Smooth muscle cell (in vitro differentiated cells): Measurements from ENCODE around the gene FOXP1. TPM values are rescaled to one million over a fixed set of nuclear protein-coding genes. Genes with fewer than 3 reads are reported as not detected.

Experiments used
- DNase-seq: peaks from one replicate; lab custom pipeline; 2025; ENCODE audit not compliant: unreplicated experiment; lab: John Stamatoyannopoulos, UW
- H2AFZ ChIP-seq: fragments of 200-600 bp; sonication (generic); 2 replicates; pipeline ENCODE4 v1.6.0; 2016; ENCODE audit warnings: antibody characterized with exemption, low read depth, mild to moderate bottlenecking
- H3F3A ChIP-seq: fragments of 200-600 bp; sonication (generic); 2 replicates; pipeline ENCODE4 v1.6.0; 2017; ENCODE audit warnings: antibody characterized with exemption, low read depth
- H3K27ac ChIP-seq: fragments of 200-600 bp; sonication (generic); 2 replicates; pipeline ENCODE4 v1.5.1; 2016; ENCODE audit warnings: low read depth, mild to moderate bottlenecking
- H3K27me3 ChIP-seq: fragments of 200-600 bp; sonication (generic); 2 replicates; pipeline ENCODE4 v1.6.1; 2016; ENCODE audit warnings: low read depth, mild to moderate bottlenecking
- H3K36me3 ChIP-seq: fragments of 200-600 bp; sonication (generic); 2 replicates; pipeline ENCODE4 v1.5.1; 2016; ENCODE audit warnings: low read depth
- H3K4me1 ChIP-seq: fragments of 200-600 bp; sonication (generic); 2 replicates; pipeline ENCODE4 v1.5.1; 2016; ENCODE audit warnings: low read depth
- H3K4me2 ChIP-seq: fragments of 200-600 bp; sonication (generic); 2 replicates; pipeline ENCODE4 v1.6.0; 2016; ENCODE audit warnings: mild to moderate bottlenecking
- H3K4me3 ChIP-seq: fragments of 200-600 bp; sonication (generic); 2 replicates; pipeline ENCODE4 v1.5.1; 2016; ENCODE audit warnings: mild to moderate bottlenecking
- H3K79me2 ChIP-seq: fragments of 200-600 bp; sonication (generic); 2 replicates; pipeline ENCODE4 v1.6.0; 2016; ENCODE audit warnings: low read depth, mild to moderate bottlenecking
- H3K9ac ChIP-seq: fragments of 200-600 bp; sonication (generic); 2 replicates; pipeline ENCODE4 v1.6.0; 2016; ENCODE audit warnings: low read depth
- H3K9me3 ChIP-seq: fragments of 200-600 bp; sonication (generic); replicated peaks from 2 replicates; pipeline ENCODE4 v1.5.1; 2016; ENCODE audit warnings: low read depth
- H4K20me1 ChIP-seq: fragments of 200-600 bp; sonication (generic); 2 replicates; pipeline ENCODE4 v1.6.0; 2016; ENCODE audit warnings: low read depth
- CTCF ChIP-seq: fragments of 200-600 bp; sonication (generic); IDR thresholded peaks from 2 replicates; pipeline ENCODE4 v1.5.1; 2017; ENCODE audit warnings: borderline replicate concordance, mild to moderate bottlenecking, antibody characterized with exemption; ENCODE audit not compliant: insufficient read depth, poor library complexity, severe bottlenecking
- WGBS: methylation state at CpG from one replicate; pipeline ENCODE4 v1.1.7; 2016; ENCODE audit warnings: low lambda C conversion rate; 5-methylcytosine and 5-hydroxymethylcytosine counted together
- polyA plus RNA-seq: library from polyadenylated mRNA; unstranded; fragments of >200 nt; fragmentation: Nextera tagmentation; extraction: Ambion mirVana; gene quantifications from 2 replicates; pipeline ENCODE4 v1.2.1, GENCODE V29; 2016
- total RNA-seq: library from RNA; depleted of rRNA; stranded (reverse); fragments of >200 nt; gene quantifications from 2 replicates; pipeline ENCODE4 v1.2.3, GENCODE V29; 2014

FOXP1 gene
- total and polyA plus RNA-seq, 2 experiments from 2014 or later = 40.9 to 68.0 TPM

- H3K9ac ChIP-seq = peak overlapping the region; percentile 76
- no peaks in the 10 kb centered on the region for H3K9me3 ChIP-seq
- H3K4me2 ChIP-seq = peak overlapping the region; percentile 80
- H3K4me3 ChIP-seq = peak overlapping the region; percentile 23
- no peak for DNase-seq
- no peak overlapping the region for H2AFZ ChIP-seq
- no peaks in the 10 kb centered on the region for H4K20me1 ChIP-seq
- no peaks in the 10 kb centered on the region for H3K36me3 ChIP-seq
- WGBS = 39% methylated on average over 8 of the region's 8 CpGs
- H3K27me3 ChIP-seq = no peaks in the 10 kb centered on the region
- H3K79me2 ChIP-seq = peaks cover 5% of the 10 kb centered on the region
- no peak for TF ChIP-seq CTCF
- H3K4me1 ChIP-seq = peaks cover 5% of the 10 kb centered on the region
- peaks cover 6% of the 10 kb centered on the region for H3F3A ChIP-seq
- H3K27ac ChIP-seq = peak overlapping the region; percentile 89
Observed at GRCh38 chr3:71109241-71109976, 474.1 kb downstream of the FOXP1 start.

- WGBS = 93% methylated on average over 3 of the region's 3 CpGs
- H3K4me1 ChIP-seq = peaks cover 5% of the 10 kb centered on the region
- peaks cover 11% of the 10 kb centered on the region for H3F3A ChIP-seq
- H3K4me3 ChIP-seq = no peak overlapping the region
- no peaks in the 10 kb centered on the region for H3K27me3 ChIP-seq
- H4K20me1 ChIP-seq = no peaks in the 10 kb centered on the region
- no peak overlapping the region for H3K4me2 ChIP-seq
- H2AFZ ChIP-seq = no peak overlapping the region
- no peaks in the 10 kb centered on the region for H3K9me3 ChIP-seq
- H3K36me3 ChIP-seq = no peaks in the 10 kb centered on the region
- H3K9ac ChIP-seq = no peak overlapping the region
- TF ChIP-seq CTCF = no peak
- H3K79me2 ChIP-seq = peaks cover 5% of the 10 kb centered on the region
- no peak overlapping the region for H3K27ac ChIP-seq
- no peak for DNase-seq
Observed at GRCh38 chr3:71107926-71108325, 475.6 kb downstream of the FOXP1 start.

- no peaks in the 10 kb centered on the region for H3K27me3 ChIP-seq
- H3K9me3 ChIP-seq = no peaks in the 10 kb centered on the region
- no peak overlapping the region for H3K4me3 ChIP-seq
- H3K79me2 ChIP-seq = peaks cover 6% of the 10 kb centered on the region
- H3K36me3 ChIP-seq = no peaks in the 10 kb centered on the region
- H3K4me2 ChIP-seq = no peak overlapping the region
- H4K20me1 ChIP-seq = peaks cover 4% of the 10 kb centered on the region
- WGBS = 93% methylated on average over 6 of the region's 6 CpGs
- H3F3A ChIP-seq = peaks cover 12% of the 10 kb centered on the region
- peaks cover 27% of the 10 kb centered on the region for H3K4me1 ChIP-seq
- no peak overlapping the region for H3K27ac ChIP-seq
- no peak for TF ChIP-seq CTCF
- no peak overlapping the region for H3K9ac ChIP-seq
- DNase-seq = no peak
- no peak overlapping the region for H2AFZ ChIP-seq
Observed at GRCh38 chr3:71104976-71105375, 478.6 kb downstream of the FOXP1 start.

GRCh38 chr3:71104556-71104955, 479.0 kb downstream of the FOXP1 start:
- Histone ChIP-seq H4K20me1 (peaks cover 5% of the 10 kb centered on the region), H3K27me3 (no peaks in the 10 kb centered on the region), H3F3A (peaks cover 10% of the 10 kb centered on the region), H3K4me2 (peak overlapping the region; percentile 11), H3K9me3 (no peaks in the 10 kb centered on the region), H3K79me2 (peaks cover 8% of the 10 kb centered on the region), H3K9ac (no peak overlapping the region), H3K4me3 (no peak overlapping the region), H3K4me1 (peaks cover 24% of the 10 kb centered on the region), H2AFZ (no peak overlapping the region), H3K36me3 (no peaks in the 10 kb centered on the region), H3K27ac (peak overlapping the region; percentile 93)
- 75% methylated on average over 3 of the region's 3 CpGs for WGBS
- TF ChIP-seq CTCF = no peak
- no peak for DNase-seq
